ENCODE results near the gene MRPL28.
A peak's percentile ranks its signal among the peaks of the same experiment; 100 is the strongest.

MRPL28 gene

GRCh38 chr16:361872-362701, 8.3 kb downstream of the MRPL28 start:
- peak; percentile 84 for TF ChIP-seq CTCF (IDR thresholded peaks at IDR 0.05)

- no peak for TF ChIP-seq CTCF (IDR thresholded peaks at IDR 0.05)
Measured at GRCh38 chr16:361341-361871, 8.9 kb downstream of the MRPL28 start.

GRCh38 chr16:360698-361336, 9.5 kb downstream of the MRPL28 start:
- no peak for TF ChIP-seq CTCF (IDR thresholded peaks at IDR 0.05)

GRCh38 chr16:359871-360697, 10.3 kb downstream of the MRPL28 start:
- TF ChIP-seq CTCF (IDR thresholded peaks at IDR 0.05), result no peak

GRCh38 chr16:359067-359763, 11.1 kb downstream of the MRPL28 start:
- no peak for TF ChIP-seq CTCF (IDR thresholded peaks at IDR 0.05)

- TF ChIP-seq CTCF (IDR thresholded peaks at IDR 0.05), result no peak
Measured at GRCh38 chr16:356741-357140, 13.6 kb downstream of the MRPL28 start.

- TF ChIP-seq CTCF (IDR thresholded peaks at IDR 0.05), result no peak
Measured at GRCh38 chr16:354971-355461, 15.3 kb downstream of the MRPL28 start.

Data from LNCAP (cell line).